Upper lobe of left lung (tissue), 6 donors: ENCODE data around the gene ZNF583. TPM values are rescaled to one million over a fixed set of nuclear protein-coding genes. Genes with fewer than 3 reads are reported as not detected.

Experiments
- ATAC-seq, 2 donors: fragments of 200-7000 bp; cut with Tn5 transposase; one replicate each; pipeline ENCODE4 v1.9.1; 2022; ENCODE audit warnings: mild to moderate bottlenecking in 2 of 2, moderate library complexity in 2 of 2; ENCODE audit not compliant: low FRiP score in 2 of 2
- DNase-seq, 2 donors: peaks; one replicate each; pipeline ENCODE4 v3.0.0-alpha.2; 2019 to 2020
- H3K27ac ChIP-seq, 4 donors: fragments of 200-600 bp; sonication (generic); one replicate each; pipeline ENCODE4 v1.5.1; 2016 to 2019
- H3K27me3 ChIP-seq, 4 donors: fragments of 200-600 bp; sonication (generic); one replicate each; pipeline ENCODE4 v1.5.1; 2017 to 2019
- H3K36me3 ChIP-seq, 4 donors: fragments of 200-600 bp; sonication (generic); one replicate each; pipeline ENCODE4 v1.5.1; 2016 to 2019
- H3K4me1 ChIP-seq, 4 donors: fragments of 200-600 bp; sonication (generic); one replicate each; pipeline ENCODE4 v1.5.1; 2018 to 2019
- H3K4me3 ChIP-seq, 4 donors: fragments of 200-600 bp; sonication (generic); one replicate each; pipeline ENCODE4 v1.5.1; 2017 to 2019; ENCODE audit warnings: mild to moderate bottlenecking in 2 of 4, moderate library complexity in 1 of 4
- H3K9me3 ChIP-seq, 4 donors: fragments of 200-600 bp; sonication (generic); one replicate each; pipeline ENCODE4 v1.5.1; 2018 to 2019
- CTCF ChIP-seq, 6 experiments: fragments of 450-650 bp in 4 of 6; fragments of 200-600 bp in 2 of 6; sonication (generic) in 2 of 6; IDR thresholded peaks; one replicate each; pipeline ENCODE4 v1.5.1; 2016 to 2019; ENCODE audit warnings: antibody characterized with exemption in 6 of 6
- EP300 ChIP-seq, 4 donors: sonication (generic); formaldehyde crosslinking; IDR thresholded peaks; one replicate each; pipeline ENCODE4 v1.5.1; 2017; ENCODE audit warnings: antibody characterized with exemption in 4 of 4, control low read depth in 2 of 4
- POLR2A ChIP-seq, 4 donors: fragments of 450-650 bp; IDR thresholded peaks; one replicate each; pipeline ENCODE4 v1.5.1; 2016 to 2017; ENCODE audit warnings: antibody characterized with exemption in 4 of 4, mild to moderate bottlenecking in 2 of 4
- POLR2AphosphoS5 ChIP-seq, 2 donors: sonication (generic); formaldehyde crosslinking; IDR thresholded peaks; one replicate each; pipeline ENCODE4 v1.5.1; 2017; ENCODE audit warnings: antibody characterized with exemption in 2 of 2
- WGBS, 2 donors: methylation state at CpG; one replicate each; pipeline ENCODE4 v1.1.5; 2017 to 2018; 5-methylcytosine and 5-hydroxymethylcytosine counted together
- total RNA-seq, 6 donors: library from RNA; depleted of rRNA in 4 of 6; stranded (reverse); fragments of >200 nt in 4 of 6; gene quantifications; one replicate each; pipeline versions ENCODE4 v1.1.0 to v1.2.1, GENCODE V29; 2016 to 2021
- donor health status: DM: no; HTN: no; CAD: no; lungs with moderate emphysema.
- donor health status: DM: no; HTN: yes; CAD: no; lungs with severe emphysema.

The ZNF583 gene
- total RNA-seq, 6 donors from 2014 or later = 3.7 to 21.5 (median 6.9) TPM

GRCh38 chr19:56383826-56384605, 20.1 kb upstream of the ZNF583 start:
- Histone ChIP-seq H3K4me1 (no peaks in the 10 kb centered on the region), H3K27me3 (no peaks in the 10 kb centered on the region), H3K4me3 (no peak overlapping the region), H3K36me3 (peaks cover 0 to 49% (median 11%) of the 10 kb centered on the region in 4 donors), H3K27ac (no peak overlapping the region), H3K9me3 (peaks cover 0 to 56% (median 30%) of the 10 kb centered on the region in 4 donors)
- no peak for DNase-seq
- no peak for TF ChIP-seq CTCF (IDR thresholded peaks at IDR 0.05)
- TF ChIP-seq EP300 (IDR thresholded peaks at IDR 0.05) = no peak
- TF ChIP-seq POLR2AphosphoS5 (IDR thresholded peaks at IDR 0.05) = no peak
- TF ChIP-seq POLR2A (IDR thresholded peaks at IDR 0.05) = no peak
- ATAC-seq = no peak
- WGBS, 2 donors = 92% methylated on average over 8 of the region's 8 CpGs

GRCh38 chr19:56393119-56394012, 10.8 kb upstream of the ZNF583 start, which contains the start of gene ZNF582:
ZNF582 (minus strand) TSS chr19:56393534; CDS start chr19:56391752, 1,782 bp downstream.
- Histone ChIP-seq H3K9me3 (peaks cover 0 to 40% (median 17%) of the 10 kb centered on the region in 4 donors), H3K4me1 (peaks cover 0 to 5% (median 2%) of the 10 kb centered on the region in 4 donors)
- WGBS, 2 donors = 1 to 3% methylated on average over 38 to 47 of the region's 73 CpGs

GRCh38 chr19:56398809-56399208, 5.3 kb upstream of the ZNF583 start:
- Histone ChIP-seq H3K4me1 (peaks cover 2 to 8% (median 6%) of the 10 kb centered on the region in 4 donors), H3K4me3 (no peak overlapping the region), H3K27me3 (no peaks in the 10 kb centered on the region), H3K9me3 (peaks cover 8 to 47% (median 40%) of the 10 kb centered on the region in 4 donors), H3K27ac (no peak overlapping the region), H3K36me3 (peaks cover 0 to 17% (median 8%) of the 10 kb centered on the region in 4 donors)
- DNase-seq (no peak), ATAC-seq (no peak)
- TF ChIP-seq POLR2AphosphoS5 (IDR thresholded peaks at IDR 0.05) (no peak), EP300 (IDR thresholded peaks at IDR 0.05) (no peak), CTCF (IDR thresholded peaks at IDR 0.05) (no peak), POLR2A (IDR thresholded peaks at IDR 0.05) (no peak)
- WGBS, 2 donors = 88 to 93% methylated on average over 5 of the region's 5 CpGs

More at GRCh38 chr19:56393119-56394012, 10.8 kb upstream of the ZNF583 start, which contains the start of gene ZNF582:
- ATAC-seq = peak; percentile 97 to 99
- TF ChIP-seq EP300 (IDR thresholded peaks at IDR 0.05) (no peak), POLR2AphosphoS5 (IDR thresholded peaks at IDR 0.05) (peak; percentile 72 to 78), POLR2A (IDR thresholded peaks at IDR 0.05) (peak in 3 of 4 donors; percentile 28 to 49 (median 47)), CTCF (IDR thresholded peaks at IDR 0.05) (peak; percentile 54 to 85 (median 71))
- Histone ChIP-seq H3K27ac (peak within 1 kb of the TSS; percentile 90 to 95 (median 93)), H3K36me3 (peaks cover 0 to 30% (median 7%) of the 10 kb centered on the region in 4 donors), H3K27me3 (no peaks in the 10 kb centered on the region), H3K4me3 (peak within 1 kb of the TSS; percentile 50 to 74 (median 65))
- peak; percentile 95 for DNase-seq

GRCh38 chr19:56400485-56400884, 3.6 kb upstream of the ZNF583 start:
- 95 to 97% methylated on average over 4 of the region's 4 CpGs for WGBS, 2 donors
- TF ChIP-seq POLR2A (IDR thresholded peaks at IDR 0.05) = no peak
- TF ChIP-seq CTCF (IDR thresholded peaks at IDR 0.05) = no peak
- peaks cover 8 to 43% (median 37%) of the 10 kb centered on the region in 4 donors for H3K9me3 ChIP-seq
- H3K27ac ChIP-seq = no peak overlapping the region
- H3K36me3 ChIP-seq = peaks cover 0 to 17% (median 8%) of the 10 kb centered on the region in 4 donors
- ATAC-seq (no peak), DNase-seq (no peak)
- no peak overlapping the region for H3K4me3 ChIP-seq
- H3K4me1 ChIP-seq = peaks cover 8 to 12% (median 11%) of the 10 kb centered on the region in 4 donors
- H3K27me3 ChIP-seq = no peaks in the 10 kb centered on the region
